ENCODE measurements around the gene SLITRK1. TPM values are rescaled to one million over a fixed set of nuclear protein-coding genes. Genes with fewer than 3 reads are reported as not detected.

SLITRK1 gene
- total RNA-seq, 1 experiment from 2014 or later: not detected

- Histone ChIP-seq H3K9me3 (replicated peaks) (peaks cover 3% of the 10 kb centered on the region), H3K27me3 (replicated peaks) (no peaks in the 10 kb centered on the region), H3K36me3 (no peaks in the 10 kb centered on the region), H3K27ac (no peak overlapping the region), H3K4me3 (no peak overlapping the region), H3K4me1 (replicated peaks) (no peaks in the 10 kb centered on the region)
- DNase-seq (ENCODE audit: low read depth in 1 of 2, low spot score in 2 of 2): no peak
Measured at GRCh38 chr13:83880275-83881139, 1.8 kb downstream of the SLITRK1 start.

- no peak overlapping the region for H3K4me3 ChIP-seq
- H3K9me3 ChIP-seq (replicated peaks): peaks cover 3% of the 10 kb centered on the region
- no peak overlapping the region for H3K27ac ChIP-seq
- H3K36me3 ChIP-seq: no peaks in the 10 kb centered on the region
- H3K27me3 ChIP-seq (replicated peaks): no peaks in the 10 kb centered on the region
- H3K4me1 ChIP-seq (replicated peaks): no peaks in the 10 kb centered on the region
- DNase-seq (ENCODE audit: low read depth in 1 of 2, low spot score in 2 of 2): no peak
Measured at GRCh38 chr13:83879431-83880171, 2.7 kb downstream of the SLITRK1 start.

GRCh38 chr13:83878691-83879430 lies 3.4 kb downstream of the SLITRK1 start:
- no peak for DNase-seq (ENCODE audit: low read depth in 1 of 2, low spot score in 2 of 2)
- H3K27me3 ChIP-seq (replicated peaks): no peaks in the 10 kb centered on the region
- H3K4me1 ChIP-seq (replicated peaks): no peaks in the 10 kb centered on the region
- H3K9me3 ChIP-seq (replicated peaks): peaks cover 3% of the 10 kb centered on the region
- no peaks in the 10 kb centered on the region for H3K36me3 ChIP-seq
- H3K27ac ChIP-seq: no peak overlapping the region
- no peak overlapping the region for H3K4me3 ChIP-seq

- H3K9me3 ChIP-seq (replicated peaks): peaks cover 3% of the 10 kb centered on the region
- no peaks in the 10 kb centered on the region for H3K27me3 ChIP-seq (replicated peaks)
- no peak for DNase-seq (ENCODE audit: low read depth in 1 of 2, low spot score in 2 of 2)
- H3K4me1 ChIP-seq (replicated peaks): no peaks in the 10 kb centered on the region
- H3K4me3 ChIP-seq: no peak overlapping the region
- no peak overlapping the region for H3K27ac ChIP-seq
- H3K36me3 ChIP-seq: no peaks in the 10 kb centered on the region
Measured at GRCh38 chr13:83877651-83878355, 4.5 kb downstream of the SLITRK1 start.

- Histone ChIP-seq H3K27ac (no peak overlapping the region), H3K36me3 (no peaks in the 10 kb centered on the region), H3K9me3 (replicated peaks) (peaks cover 3% of the 10 kb centered on the region), H3K27me3 (replicated peaks) (no peaks in the 10 kb centered on the region), H3K4me1 (replicated peaks) (no peaks in the 10 kb centered on the region), H3K4me3 (no peak overlapping the region)
- DNase-seq (ENCODE audit: low read depth in 1 of 2, low spot score in 2 of 2): no peak
Measured at GRCh38 chr13:83876546-83876945, 5.7 kb downstream of the SLITRK1 start.

GRCh38 chr13:83867708-83868107 lies 14.6 kb downstream of the SLITRK1 start:
- no peaks in the 10 kb centered on the region for H3K9me3 ChIP-seq (replicated peaks)
- no peaks in the 10 kb centered on the region for H3K36me3 ChIP-seq
- DNase-seq (ENCODE audit: low read depth in 1 of 2, low spot score in 2 of 2): no peak
- H3K27me3 ChIP-seq (replicated peaks): no peaks in the 10 kb centered on the region
- H3K4me1 ChIP-seq (replicated peaks): no peaks in the 10 kb centered on the region
- no peak overlapping the region for H3K27ac ChIP-seq
- H3K4me3 ChIP-seq: no peak overlapping the region

GRCh38 chr13:83865161-83866137 lies 16.8 kb downstream of the SLITRK1 start:
- Histone ChIP-seq H3K27ac (no peak overlapping the region), H3K36me3 (no peaks in the 10 kb centered on the region), H3K9me3 (replicated peaks) (no peaks in the 10 kb centered on the region), H3K4me1 (replicated peaks) (no peaks in the 10 kb centered on the region), H3K4me3 (no peak overlapping the region), H3K27me3 (replicated peaks) (no peaks in the 10 kb centered on the region)
- no peak for DNase-seq (ENCODE audit: low read depth in 1 of 2, low spot score in 2 of 2)

GRCh38 chr13:83853771-83854170 lies 28.5 kb downstream of the SLITRK1 start:
- Histone ChIP-seq H3K27me3 (replicated peaks) (no peaks in the 10 kb centered on the region), H3K27ac (no peak overlapping the region), H3K4me3 (no peak overlapping the region), H3K4me1 (replicated peaks) (no peaks in the 10 kb centered on the region), H3K36me3 (no peaks in the 10 kb centered on the region), H3K9me3 (replicated peaks) (no peaks in the 10 kb centered on the region)
- DNase-seq (ENCODE audit: low read depth in 1 of 2, low spot score in 2 of 2): no peak

- Histone ChIP-seq H3K4me1 (replicated peaks) (no peaks in the 10 kb centered on the region), H3K9me3 (replicated peaks) (peaks cover 9% of the 10 kb centered on the region; the same call in 1 of the 2 replicates), H3K4me3 (no peak overlapping the region), H3K27ac (no peak overlapping the region), H3K36me3 (no peaks in the 10 kb centered on the region), H3K27me3 (replicated peaks) (no peaks in the 10 kb centered on the region)
- no peak for DNase-seq (ENCODE audit: low read depth in 1 of 2, low spot score in 2 of 2)
Measured at GRCh38 chr13:83845106-83845505, 37.2 kb downstream of the SLITRK1 start.

GRCh38 chr13:83839146-83839545 lies 43.1 kb downstream of the SLITRK1 start:
- H3K9me3 ChIP-seq (replicated peaks): no peaks in the 10 kb centered on the region
- H3K4me1 ChIP-seq (replicated peaks): no peaks in the 10 kb centered on the region
- no peaks in the 10 kb centered on the region for H3K36me3 ChIP-seq
- no peak overlapping the region for H3K27ac ChIP-seq
- no peak for DNase-seq (ENCODE audit: low read depth in 1 of 2, low spot score in 2 of 2)
- no peak overlapping the region for H3K4me3 ChIP-seq
- no peaks in the 10 kb centered on the region for H3K27me3 ChIP-seq (replicated peaks)

GRCh38 chr13:83831796-83832195 lies 50.5 kb downstream of the SLITRK1 start:
- Histone ChIP-seq H3K4me3 (no peak overlapping the region), H3K36me3 (no peaks in the 10 kb centered on the region), H3K9me3 (replicated peaks) (peaks cover 7% of the 10 kb centered on the region; the same call in 1 of the 2 replicates), H3K27ac (no peak overlapping the region), H3K4me1 (replicated peaks) (no peaks in the 10 kb centered on the region), H3K27me3 (replicated peaks) (no peaks in the 10 kb centered on the region)
- DNase-seq (ENCODE audit: low read depth in 1 of 2, low spot score in 2 of 2): no peak

GRCh38 chr13:83829810-83830209 lies 52.5 kb downstream of the SLITRK1 start:
- Histone ChIP-seq H3K4me3 (no peak overlapping the region), H3K36me3 (no peaks in the 10 kb centered on the region), H3K4me1 (replicated peaks) (no peaks in the 10 kb centered on the region), H3K27me3 (replicated peaks) (no peaks in the 10 kb centered on the region), H3K27ac (no peak overlapping the region), H3K9me3 (replicated peaks) (peaks cover 7% of the 10 kb centered on the region; the same call in 1 of the 2 replicates)
- DNase-seq (ENCODE audit: low read depth in 1 of 2, low spot score in 2 of 2): no peak
